Astrocyte of the cerebellum (primary cell): ENCODE data around the gene OXGR1.

Experiments
- DNase-seq: peaks from one replicate; pipeline ENCODE4 v3.0.0-alpha.2; 2011; ENCODE audit warnings: low read depth
- H3K4me3 ChIP-seq: 2 replicates; pipeline ENCODE4 v1.5.1; 2011; ENCODE audit warnings: mild to moderate bottlenecking, low read depth, low read length, moderate library complexity
- CTCF ChIP-seq: IDR thresholded peaks from 2 replicates; pipeline ENCODE4 v1.5.1; 2012; ENCODE audit warnings: low read length, low read depth, moderate library complexity, mild to moderate bottlenecking; ENCODE audit errors: missing control alignments
- in situ Hi-C: cut with HindIII; loops from 2 replicates; pipeline ENCODE4 v1.10.0; 2017; ENCODE audit warnings: low sequenced_read_pairs

The OXGR1 gene

GRCh38 chr13:96999091-96999490 is 4.8 kb upstream of the OXGR1 start:
- no peak overlapping the region for H3K4me3 ChIP-seq
- in situ Hi-C loops: no loop called here
- DNase-seq: no peak
- no peak for TF ChIP-seq CTCF

GRCh38 chr13:96998051-96998450 is 3.8 kb upstream of the OXGR1 start:
- no peak overlapping the region for H3K4me3 ChIP-seq
- no peak for DNase-seq
- no peak for TF ChIP-seq CTCF
- in situ Hi-C loops: no loop called here

- H3K4me3 ChIP-seq: no peak overlapping the region
- in situ Hi-C loops: no loop called here
- TF ChIP-seq CTCF: no peak
- no peak for DNase-seq
Measured at GRCh38 chr13:96996886-96997285, 2.6 kb upstream of the OXGR1 start.

GRCh38 chr13:96996107-96996506 is 1.8 kb upstream of the OXGR1 start:
- H3K4me3 ChIP-seq: no peak overlapping the region
- DNase-seq: no peak
- in situ Hi-C loops: no loop called here
- TF ChIP-seq CTCF: no peak

GRCh38 chr13:96994858-96995243 is 575 bp upstream of the OXGR1 start:
- DNase-seq: no peak
- H3K4me3 ChIP-seq: no peak overlapping the region
- in situ Hi-C loops: no loop called here
- TF ChIP-seq CTCF: no peak

GRCh38 chr13:96993634-96994016 is 651 bp downstream of the OXGR1 start:
- no peak for DNase-seq
- H3K4me3 ChIP-seq: peak overlapping the region; percentile 53
- in situ Hi-C loops: no loop called here

More at GRCh38 chr13:96993634-96994016, 651 bp downstream of the OXGR1 start:
- no peak for TF ChIP-seq CTCF
